ENCODE results near the gene ALOX5AP.

The ALOX5AP gene

DNA sequence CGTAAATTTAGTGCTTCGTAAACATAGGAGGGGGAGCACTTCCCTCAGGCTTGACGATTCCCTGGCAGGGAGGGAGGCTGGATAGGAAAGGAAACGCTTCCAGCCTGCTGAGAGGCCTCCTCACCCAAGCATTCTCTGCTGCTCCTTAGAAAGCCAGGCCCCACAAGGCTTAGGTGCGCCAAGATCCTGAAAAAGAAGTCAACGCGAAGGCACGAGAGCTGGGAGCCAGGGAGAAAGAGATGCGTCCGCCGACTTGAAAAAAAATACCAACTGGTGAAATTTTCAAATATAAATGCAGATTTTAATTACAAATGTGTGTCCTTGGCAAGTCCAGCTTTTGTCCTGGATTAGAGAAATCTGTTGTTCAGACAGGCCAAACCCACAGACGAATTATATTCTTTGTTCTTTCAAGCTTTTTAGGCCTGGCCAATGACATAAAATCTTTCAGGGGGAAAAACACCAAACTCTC lies 64.0 kb downstream of the ALOX5AP start:
- no peak for DNase-seq (ENCODE audit: low read depth, low spot score)
- no CpG with 5 or more reads among the region's 12 CpGs for WGBS (ENCODE audit: insufficient coverage, insufficient read length)

DNA sequence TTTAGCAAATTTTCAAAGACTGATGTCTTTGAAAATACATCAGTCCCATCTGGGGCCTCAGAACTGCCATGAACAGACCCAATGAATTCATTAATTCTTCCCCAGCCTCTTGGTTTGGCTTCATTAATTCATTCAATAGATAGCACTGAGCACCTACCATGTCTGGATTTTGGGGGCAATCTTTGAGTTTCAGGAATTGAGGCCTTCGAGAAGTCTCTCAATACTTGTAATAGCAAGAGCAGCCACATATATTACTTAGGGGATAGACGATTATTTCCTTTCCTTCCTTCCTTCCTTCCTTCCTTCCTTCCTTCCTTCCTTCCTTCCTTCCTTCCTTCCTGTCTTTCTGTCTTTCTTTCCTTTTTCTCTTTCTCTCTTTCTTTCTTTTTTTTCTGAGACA lies 64.8 kb downstream of the ALOX5AP start:
- no CpG with 5 or more reads among the region's 2 CpGs for WGBS (ENCODE audit: insufficient coverage, insufficient read length)
- H3K9me3 ChIP-seq (ENCODE audit: control insufficient read depth, insufficient read depth, low read length), result no peaks in the 10 kb centered on the region
- no peak overlapping the region for H3K27ac ChIP-seq (ENCODE audit: low read length)
- H3K4me3 ChIP-seq (ENCODE audit: low read length), result no peak overlapping the region
- H3K4me1 ChIP-seq (ENCODE audit: control insufficient read depth, insufficient read depth, low read length), result no peaks in the 10 kb centered on the region
- no peak for DNase-seq (ENCODE audit: low read depth, low spot score)
- no peaks in the 10 kb centered on the region for H3K27me3 ChIP-seq (ENCODE audit: control insufficient read depth, insufficient read depth, low read length)
- no peaks in the 10 kb centered on the region for H3K36me3 ChIP-seq (ENCODE audit: control insufficient read depth, insufficient read depth, low read length)

More for the DNA sequence above, 64.0 kb downstream of the ALOX5AP start:
- H3K27ac ChIP-seq (ENCODE audit: low read length), result no peak overlapping the region
- H3K4me1 ChIP-seq (ENCODE audit: control insufficient read depth, insufficient read depth, low read length), result no peaks in the 10 kb centered on the region
- no peaks in the 10 kb centered on the region for H3K36me3 ChIP-seq (ENCODE audit: control insufficient read depth, insufficient read depth, low read length)
- H3K9me3 ChIP-seq (ENCODE audit: control insufficient read depth, insufficient read depth, low read length), result no peaks in the 10 kb centered on the region
- no peak overlapping the region for H3K4me3 ChIP-seq (ENCODE audit: low read length)
- no peaks in the 10 kb centered on the region for H3K27me3 ChIP-seq (ENCODE audit: control insufficient read depth, insufficient read depth, low read length)

DNA sequence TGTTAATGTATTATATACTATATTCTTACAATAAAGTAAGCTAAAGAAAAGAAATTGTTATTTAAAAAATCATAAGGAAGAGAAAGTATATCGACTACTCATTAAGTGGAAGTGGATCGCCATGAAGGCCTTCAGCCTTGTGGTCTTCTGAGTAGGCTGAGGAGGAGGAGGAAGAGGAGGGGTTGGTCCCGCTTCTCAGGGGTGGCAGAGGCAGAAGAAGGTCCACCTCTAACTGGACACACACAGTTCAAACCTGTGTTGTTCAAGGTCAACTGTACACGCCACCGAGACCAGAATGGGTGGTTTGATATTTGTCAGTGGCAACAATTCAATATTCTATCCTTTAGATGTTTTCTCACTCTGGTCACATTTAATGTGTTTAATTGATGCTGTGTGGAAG lies 67.2 kb downstream of the ALOX5AP start:
- Histone ChIP-seq H3K4me1 (ENCODE audit: control insufficient read depth, insufficient read depth, low read length) (no peaks in the 10 kb centered on the region), H3K27me3 (ENCODE audit: control insufficient read depth, insufficient read depth, low read length) (no peaks in the 10 kb centered on the region), H3K27ac (ENCODE audit: low read length) (no peak overlapping the region), H3K4me3 (ENCODE audit: low read length) (no peak overlapping the region), H3K9me3 (ENCODE audit: control insufficient read depth, insufficient read depth, low read length) (no peaks in the 10 kb centered on the region), H3K36me3 (ENCODE audit: control insufficient read depth, insufficient read depth, low read length) (no peaks in the 10 kb centered on the region)
- no CpG with 5 or more reads among the region's 5 CpGs for WGBS (ENCODE audit: insufficient coverage, insufficient read length)
- DNase-seq (ENCODE audit: low read depth, low spot score), result no peak

DNA sequence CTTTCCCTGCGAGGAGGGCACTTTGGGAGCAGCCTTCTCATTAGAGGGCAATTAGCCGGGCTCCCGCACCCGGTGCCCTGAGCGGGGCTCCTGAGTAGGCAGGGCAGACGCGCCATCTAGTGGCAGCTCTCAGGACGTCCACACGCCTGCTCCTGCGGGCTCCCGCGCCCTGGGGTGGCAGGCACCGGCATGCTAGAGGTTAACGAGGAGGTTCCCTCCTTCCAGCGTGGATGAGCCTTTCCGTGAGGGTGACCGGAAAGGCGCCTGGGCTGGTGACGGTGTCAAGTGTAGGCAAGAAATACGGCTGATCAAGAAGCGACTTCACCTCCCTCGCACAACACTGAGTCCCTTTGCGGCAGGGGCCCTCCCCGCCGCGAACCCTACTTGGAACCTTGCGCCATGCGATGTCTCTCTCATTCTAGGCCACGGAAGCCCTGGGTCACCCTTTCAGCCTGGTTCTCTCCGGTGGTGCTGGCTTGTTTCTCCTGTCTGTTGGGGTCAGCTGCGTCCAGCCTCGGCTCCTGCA lies 67.7 kb downstream of the ALOX5AP start:
- H3K27me3 ChIP-seq (ENCODE audit: control insufficient read depth, insufficient read depth, low read length), result no peaks in the 10 kb centered on the region
- no peaks in the 10 kb centered on the region for H3K4me1 ChIP-seq (ENCODE audit: control insufficient read depth, insufficient read depth, low read length)
- no CpG with 5 or more reads among the region's 32 CpGs for WGBS (ENCODE audit: insufficient coverage, insufficient read length)
- no peaks in the 10 kb centered on the region for H3K36me3 ChIP-seq (ENCODE audit: control insufficient read depth, insufficient read depth, low read length)
- peak; percentile 58 for DNase-seq (ENCODE audit: low read depth, low spot score)
- no peak overlapping the region for H3K4me3 ChIP-seq (ENCODE audit: low read length)
- H3K9me3 ChIP-seq (ENCODE audit: control insufficient read depth, insufficient read depth, low read length), result no peaks in the 10 kb centered on the region
- no peak overlapping the region for H3K27ac ChIP-seq (ENCODE audit: low read length)

DNA sequence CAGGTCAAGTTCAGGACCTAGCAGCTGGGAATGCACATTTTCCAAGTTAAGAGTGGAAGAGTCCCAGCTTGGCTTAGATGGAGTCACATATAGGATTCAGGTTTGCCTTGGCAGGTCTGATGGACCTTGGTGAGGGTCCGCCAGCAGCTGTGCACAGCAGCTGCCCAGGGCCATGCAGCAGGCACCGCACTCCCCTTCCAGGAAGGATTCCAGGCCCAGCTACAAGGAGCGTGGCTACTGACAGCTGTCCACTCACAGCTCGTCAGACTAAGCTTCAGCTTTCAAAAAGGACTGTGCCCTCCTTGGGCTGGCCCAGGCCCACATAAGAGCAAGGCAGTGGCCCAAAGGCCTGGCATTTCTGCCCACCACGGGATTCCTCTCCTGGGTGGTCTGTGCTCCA lies 68.4 kb downstream of the ALOX5AP start:
- Histone ChIP-seq H3K9me3 (ENCODE audit: control insufficient read depth, insufficient read depth, low read length) (no peaks in the 10 kb centered on the region), H3K4me1 (ENCODE audit: control insufficient read depth, insufficient read depth, low read length) (no peaks in the 10 kb centered on the region), H3K4me3 (ENCODE audit: low read length) (no peak overlapping the region), H3K27me3 (ENCODE audit: control insufficient read depth, insufficient read depth, low read length) (no peaks in the 10 kb centered on the region), H3K27ac (ENCODE audit: low read length) (no peak overlapping the region), H3K36me3 (ENCODE audit: control insufficient read depth, insufficient read depth, low read length) (no peaks in the 10 kb centered on the region)
- no CpG with 5 or more reads among the region's 5 CpGs for WGBS (ENCODE audit: insufficient coverage, insufficient read length)
- DNase-seq (ENCODE audit: low read depth, low spot score), result no peak

DNA sequence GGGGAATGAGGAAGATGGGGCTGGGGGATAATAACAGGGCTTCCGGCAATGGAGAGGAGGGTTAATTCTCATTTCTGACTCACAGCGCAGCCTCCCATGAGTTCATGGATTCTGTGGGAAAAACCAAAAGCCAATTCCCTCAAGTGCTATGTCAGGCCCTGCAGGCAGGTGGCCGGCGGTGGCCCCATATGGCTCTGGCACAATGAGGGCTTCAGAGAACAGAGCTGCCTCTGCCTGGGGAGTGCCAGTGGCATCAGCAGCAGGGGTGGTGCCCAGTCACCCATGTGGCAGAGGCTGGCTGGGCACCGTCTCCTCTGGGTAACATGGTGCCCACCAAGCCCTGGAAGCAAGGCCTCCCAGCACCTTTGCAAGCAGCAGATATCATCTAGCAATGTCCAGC lies 69.1 kb downstream of the ALOX5AP start:
- Histone ChIP-seq H3K36me3 (ENCODE audit: control insufficient read depth, insufficient read depth, low read length) (no peaks in the 10 kb centered on the region), H3K4me1 (ENCODE audit: control insufficient read depth, insufficient read depth, low read length) (no peaks in the 10 kb centered on the region), H3K27me3 (ENCODE audit: control insufficient read depth, insufficient read depth, low read length) (no peaks in the 10 kb centered on the region), H3K27ac (ENCODE audit: low read length) (no peak overlapping the region), H3K4me3 (ENCODE audit: low read length) (no peak overlapping the region), H3K9me3 (ENCODE audit: control insufficient read depth, insufficient read depth, low read length) (no peaks in the 10 kb centered on the region)
- DNase-seq (ENCODE audit: low read depth, low spot score), result no peak
- WGBS (ENCODE audit: insufficient coverage, insufficient read length), result no CpG with 5 or more reads among the region's 5 CpGs

DNA sequence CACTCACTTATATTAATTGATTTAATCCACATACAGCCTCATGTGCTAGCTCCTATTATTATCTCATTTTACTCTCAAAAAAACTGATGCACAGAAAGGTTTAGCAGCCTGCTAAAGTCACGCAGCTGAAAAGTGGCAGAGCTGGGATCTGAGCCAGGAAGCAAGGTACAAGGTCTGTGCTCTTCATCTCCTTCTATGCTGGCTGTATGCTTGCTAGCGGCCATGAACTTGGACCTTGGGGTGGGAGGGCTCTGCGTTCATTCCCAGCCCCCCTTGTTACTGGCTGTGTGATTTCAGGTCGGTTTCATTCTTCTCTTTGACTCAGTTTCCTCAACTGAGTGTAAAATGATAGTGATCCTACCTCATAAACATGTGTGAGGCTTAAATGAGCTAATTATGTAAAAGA lies 69.8 kb downstream of the ALOX5AP start:
- Histone ChIP-seq H3K9me3 (ENCODE audit: control insufficient read depth, insufficient read depth, low read length) (no peaks in the 10 kb centered on the region), H3K4me3 (ENCODE audit: low read length) (no peak overlapping the region), H3K36me3 (ENCODE audit: control insufficient read depth, insufficient read depth, low read length) (no peaks in the 10 kb centered on the region), H3K4me1 (ENCODE audit: control insufficient read depth, insufficient read depth, low read length) (no peaks in the 10 kb centered on the region), H3K27me3 (ENCODE audit: control insufficient read depth, insufficient read depth, low read length) (no peaks in the 10 kb centered on the region), H3K27ac (ENCODE audit: low read length) (no peak overlapping the region)
- DNase-seq (ENCODE audit: low read depth, low spot score), result no peak
- WGBS (ENCODE audit: insufficient coverage, insufficient read length), result no CpG with 5 or more reads among the region's 4 CpGs

DNA sequence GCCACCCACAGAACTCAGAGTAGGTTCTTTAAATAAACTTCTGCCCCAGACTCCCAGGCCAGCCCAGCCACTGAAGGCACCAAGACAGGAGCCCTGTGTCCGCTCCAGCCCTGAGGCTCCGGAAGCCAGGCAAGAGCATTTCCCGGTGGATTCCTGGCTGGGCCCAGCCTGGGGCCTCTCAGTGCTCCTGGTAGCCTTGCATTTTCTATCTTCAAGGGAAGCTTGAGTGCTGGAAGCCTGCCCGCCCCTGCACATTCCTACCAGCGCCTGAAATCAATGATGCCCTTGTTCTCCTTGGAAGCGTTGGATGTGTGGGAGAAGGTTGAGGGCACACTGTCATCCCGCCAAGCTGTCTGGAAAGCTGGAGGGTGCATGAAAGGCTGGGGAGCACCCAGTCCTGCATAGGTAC lies 70.3 kb downstream of the ALOX5AP start:
- H3K4me1 ChIP-seq (ENCODE audit: control insufficient read depth, insufficient read depth, low read length), result no peaks in the 10 kb centered on the region
- no peaks in the 10 kb centered on the region for H3K36me3 ChIP-seq (ENCODE audit: control insufficient read depth, insufficient read depth, low read length)
- H3K4me3 ChIP-seq (ENCODE audit: low read length), result no peak overlapping the region
- no peaks in the 10 kb centered on the region for H3K27me3 ChIP-seq (ENCODE audit: control insufficient read depth, insufficient read depth, low read length)
- WGBS (ENCODE audit: insufficient coverage, insufficient read length), result no CpG with 5 or more reads among the region's 7 CpGs
- no peaks in the 10 kb centered on the region for H3K9me3 ChIP-seq (ENCODE audit: control insufficient read depth, insufficient read depth, low read length)
- H3K27ac ChIP-seq (ENCODE audit: low read length), result no peak overlapping the region
- no peak for DNase-seq (ENCODE audit: low read depth, low spot score)

DNA sequence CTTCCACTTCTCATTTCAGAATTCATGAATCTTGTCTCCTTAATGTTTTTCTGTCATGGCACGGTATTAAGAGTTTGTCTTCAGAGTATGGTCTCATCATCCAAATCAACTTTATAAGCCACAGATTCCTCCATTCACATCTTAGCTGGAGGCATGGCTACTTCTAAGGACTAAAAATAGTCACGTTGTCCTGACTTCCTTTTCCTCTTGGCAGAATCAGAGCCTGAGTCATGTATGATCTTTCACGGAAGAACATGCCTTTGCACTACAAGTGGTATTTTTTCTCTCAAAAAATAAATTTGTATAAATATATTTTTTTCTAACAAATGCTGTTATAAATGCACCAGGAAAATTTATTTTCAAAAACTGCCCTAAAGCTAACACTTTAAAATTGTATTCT lies 71.4 kb downstream of the ALOX5AP start:
- WGBS (ENCODE audit: insufficient coverage, insufficient read length), result no CpG with 5 or more reads among the region's 3 CpGs
- Histone ChIP-seq H3K4me3 (ENCODE audit: low read length) (no peak overlapping the region), H3K9me3 (ENCODE audit: control insufficient read depth, insufficient read depth, low read length) (no peaks in the 10 kb centered on the region), H3K36me3 (ENCODE audit: control insufficient read depth, insufficient read depth, low read length) (no peaks in the 10 kb centered on the region), H3K27me3 (ENCODE audit: control insufficient read depth, insufficient read depth, low read length) (no peaks in the 10 kb centered on the region), H3K4me1 (ENCODE audit: control insufficient read depth, insufficient read depth, low read length) (no peaks in the 10 kb centered on the region), H3K27ac (ENCODE audit: low read length) (no peak overlapping the region)
- DNase-seq (ENCODE audit: low read depth, low spot score), result no peak

DNA sequence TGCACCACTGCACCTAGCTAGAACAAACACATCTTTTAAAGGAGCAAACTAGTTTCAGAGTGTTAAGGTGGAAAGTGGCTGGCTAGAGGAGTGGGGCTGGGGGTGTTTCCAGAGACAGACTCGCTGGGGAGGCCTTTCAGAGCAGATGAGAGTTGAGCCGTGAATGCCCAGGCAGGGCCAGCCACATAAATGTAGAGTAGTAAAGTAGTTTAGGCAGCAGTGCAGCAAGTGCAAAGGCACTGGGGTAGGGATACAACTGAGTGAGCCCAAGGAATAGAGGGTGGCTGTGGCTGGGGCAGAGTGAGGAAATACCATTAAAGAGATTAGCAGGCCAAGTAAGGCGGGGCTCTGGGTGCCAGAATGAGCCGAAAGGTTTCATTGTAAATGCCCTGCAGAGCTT lies 72.0 kb downstream of the ALOX5AP start:
- WGBS (ENCODE audit: insufficient coverage, insufficient read length), result no CpG with 5 or more reads among the region's 4 CpGs
- no peak overlapping the region for H3K4me3 ChIP-seq (ENCODE audit: low read length)
- H3K27me3 ChIP-seq (ENCODE audit: control insufficient read depth, insufficient read depth, low read length), result no peaks in the 10 kb centered on the region
- DNase-seq (ENCODE audit: low read depth, low spot score), result no peak
- H3K36me3 ChIP-seq (ENCODE audit: control insufficient read depth, insufficient read depth, low read length), result no peaks in the 10 kb centered on the region
- H3K9me3 ChIP-seq (ENCODE audit: control insufficient read depth, insufficient read depth, low read length), result no peaks in the 10 kb centered on the region
- no peak overlapping the region for H3K27ac ChIP-seq (ENCODE audit: low read length)
- no peaks in the 10 kb centered on the region for H3K4me1 ChIP-seq (ENCODE audit: control insufficient read depth, insufficient read depth, low read length)

DNA sequence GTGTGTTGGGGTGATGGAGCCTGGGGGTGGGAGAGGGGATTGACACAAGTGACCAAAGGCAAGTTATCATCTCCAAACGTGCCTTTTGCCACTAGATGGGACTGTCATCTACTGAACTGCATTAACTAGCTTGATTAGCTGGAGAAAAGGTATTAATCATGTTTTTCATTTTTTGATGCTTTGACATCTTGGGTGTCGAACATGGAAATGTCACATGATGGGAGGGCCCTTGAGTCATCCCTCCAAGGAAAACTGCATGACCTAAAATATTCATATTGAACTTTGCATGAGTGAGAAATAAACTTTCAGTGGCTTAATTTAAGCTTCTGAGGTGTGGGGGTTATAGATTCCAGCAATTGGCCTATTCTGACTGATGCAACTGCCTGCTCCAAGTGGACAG lies 73.3 kb downstream of the ALOX5AP start:
- no peaks in the 10 kb centered on the region for H3K9me3 ChIP-seq (ENCODE audit: control insufficient read depth, insufficient read depth, low read length)
- no peaks in the 10 kb centered on the region for H3K4me1 ChIP-seq (ENCODE audit: control insufficient read depth, insufficient read depth, low read length)
- no peaks in the 10 kb centered on the region for H3K27me3 ChIP-seq (ENCODE audit: control insufficient read depth, insufficient read depth, low read length)
- no peak overlapping the region for H3K4me3 ChIP-seq (ENCODE audit: low read length)
- no peak for DNase-seq (ENCODE audit: low read depth, low spot score)
- no peaks in the 10 kb centered on the region for H3K36me3 ChIP-seq (ENCODE audit: control insufficient read depth, insufficient read depth, low read length)
- no CpG with 5 or more reads among the region's 2 CpGs for WGBS (ENCODE audit: insufficient coverage, insufficient read length)
- H3K27ac ChIP-seq (ENCODE audit: low read length), result no peak overlapping the region
